ENCODE measurements around the gene PTPRR.

DNA sequence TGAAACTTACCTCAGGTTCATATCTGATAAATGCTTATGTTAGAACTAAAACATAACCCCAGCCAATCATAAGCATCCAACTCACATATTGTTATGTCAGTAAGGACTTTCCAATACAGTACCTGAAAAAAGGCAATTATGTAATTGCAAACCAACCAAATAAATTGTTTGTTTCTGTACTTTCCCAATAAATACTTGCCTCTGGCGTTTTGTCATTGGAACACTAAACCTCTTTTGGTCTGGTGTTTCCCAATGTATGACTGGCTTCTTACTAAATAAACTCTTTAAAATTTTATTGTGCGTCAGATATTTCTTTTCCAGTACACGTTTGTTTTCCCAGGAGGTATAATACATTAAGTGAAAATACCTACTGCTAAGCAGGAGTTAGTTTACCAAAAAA, 276.6 kb downstream of the PTPRR start:
- TF ChIP-seq POLR2AphosphoS5 (IDR thresholded peaks at IDR 0.05; ENCODE audit: low read depth, low read length), result no peak
- no peak for TF ChIP-seq TAF1 (IDR thresholded peaks at IDR 0.05; ENCODE audit: borderline replicate concordance, insufficient read depth, low read length)
- TF ChIP-seq, protein P1, sequence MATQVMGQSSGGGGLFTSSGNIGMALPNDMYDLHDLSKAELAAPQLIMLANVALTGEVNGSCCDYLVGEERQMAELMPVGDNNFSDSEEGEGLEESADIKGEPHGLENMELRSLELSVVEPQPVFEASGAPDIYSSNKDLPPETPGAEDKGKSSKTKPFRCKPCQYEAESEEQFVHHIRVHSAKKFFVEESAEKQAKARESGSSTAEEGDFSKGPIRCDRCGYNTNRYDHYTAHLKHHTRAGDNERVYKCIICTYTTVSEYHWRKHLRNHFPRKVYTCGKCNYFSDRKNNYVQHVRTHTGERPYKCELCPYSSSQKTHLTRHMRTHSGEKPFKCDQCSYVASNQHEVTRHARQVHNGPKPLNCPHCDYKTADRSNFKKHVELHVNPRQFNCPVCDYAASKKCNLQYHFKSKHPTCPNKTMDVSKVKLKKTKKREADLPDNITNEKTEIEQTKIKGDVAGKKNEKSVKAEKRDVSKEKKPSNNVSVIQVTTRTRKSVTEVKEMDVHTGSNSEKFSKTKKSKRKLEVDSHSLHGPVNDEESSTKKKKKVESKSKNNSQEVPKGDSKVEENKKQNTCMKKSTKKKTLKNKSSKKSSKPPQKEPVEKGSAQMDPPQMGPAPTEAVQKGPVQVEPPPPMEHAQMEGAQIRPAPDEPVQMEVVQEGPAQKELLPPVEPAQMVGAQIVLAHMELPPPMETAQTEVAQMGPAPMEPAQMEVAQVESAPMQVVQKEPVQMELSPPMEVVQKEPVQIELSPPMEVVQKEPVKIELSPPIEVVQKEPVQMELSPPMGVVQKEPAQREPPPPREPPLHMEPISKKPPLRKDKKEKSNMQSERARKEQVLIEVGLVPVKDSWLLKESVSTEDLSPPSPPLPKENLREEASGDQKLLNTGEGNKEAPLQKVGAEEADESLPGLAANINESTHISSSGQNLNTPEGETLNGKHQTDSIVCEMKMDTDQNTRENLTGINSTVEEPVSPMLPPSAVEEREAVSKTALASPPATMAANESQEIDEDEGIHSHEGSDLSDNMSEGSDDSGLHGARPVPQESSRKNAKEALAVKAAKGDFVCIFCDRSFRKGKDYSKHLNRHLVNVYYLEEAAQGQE (IDR thresholded peaks at IDR 0.05; ENCODE audit: insufficient read depth in 1 of 2, low read depth in 2 of 2, low read length in 2 of 2), result no peak
- TF ChIP-seq FOXP2 (optimal IDR thresholded peaks at IDR 0.05; ENCODE audit: borderline replicate concordance, extremely low read depth, extremely low read length, insufficient read depth), result no peak
- no peak for TF ChIP-seq SIN3A (IDR thresholded peaks at IDR 0.05; ENCODE audit: borderline replicate concordance, insufficient read depth, low read length)
